HepG2 (cell line): ENCODE results near the gene HSD3B7. TPM values are rescaled to one million over a fixed set of nuclear protein-coding genes. Genes with fewer than 3 reads are reported as not detected.

Source experiments
- MYC ChIP-seq: sonication (generic); formaldehyde crosslinking; IDR thresholded peaks from 2 replicates; pipeline ENCODE4 v1.9.0; 2021; ENCODE audit warnings: missing genetic modification reagents, borderline replicate concordance
- PRMT3 ChIP-seq: sonication (generic); formaldehyde crosslinking; IDR thresholded peaks from 2 replicates; pipeline ENCODE4 v1.8.1; 2022; ENCODE audit warnings: low read depth, mild to moderate bottlenecking, moderate library complexity, missing genetic modification reagents, borderline replicate concordance
- RBFOX2 ChIP-seq: fragments of 200-400 bp; formaldehyde crosslinking; IDR thresholded peaks from 2 replicates; pipeline ENCODE4 v1.6.1; 2017; ENCODE audit warnings: low read depth, mild to moderate bottlenecking, low read length
- TOPORS ChIP-seq: sonication (generic); formaldehyde crosslinking; IDR thresholded peaks from 2 replicates; pipeline ENCODE4 v1.8.0; 2023; ENCODE audit warnings: mild to moderate bottlenecking, missing genetic modification reagents
- TP53 ChIP-seq: sonication (generic); formaldehyde crosslinking; conservative IDR thresholded peaks from 2 replicates; pipeline ENCODE4 v1.4.0; 2020; ENCODE audit warnings: missing genetic modification reagents
- ZNF382 ChIP-seq: sonication (generic); formaldehyde crosslinking; IDR thresholded peaks from 2 replicates; pipeline ENCODE4 v1.5.0; 2020; ENCODE audit warnings: missing genetic modification reagents, mild to moderate bottlenecking, borderline replicate concordance
- ZNF572 ChIP-seq: sonication (generic); formaldehyde crosslinking; IDR thresholded peaks from 2 replicates; pipeline ENCODE4 v1.5.1; 2020; ENCODE audit warnings: mild to moderate bottlenecking, missing genetic modification reagents
- ZSCAN30 ChIP-seq: sonication (generic); formaldehyde crosslinking; IDR thresholded peaks from 2 replicates; pipeline ENCODE4 v1.5.0; 2020; ENCODE audit warnings: mild to moderate bottlenecking, missing genetic modification reagents
- polyA plus RNA-seq, 8 experiments: library from polyadenylated mRNA; depleted of rRNA in 3 of 8; stranded (reverse) in 7 of 8; unstranded in 1 of 8; fragments of >200 nt; fragmentation: Illumina TruSeq in 4 of 8; extraction: Trizol in 4 of 8; gene quantifications; 2 replicates each; pipeline versions ENCODE4 v1.2.1 to v1.2.3, GENCODE V29; 2011 to 2016; ENCODE audit warnings: low read depth in 4 of 8, missing spikeins in 1 of 8, mixed read lengths in 1 of 8; ENCODE audit not compliant: insufficient read depth in 1 of 8
- total RNA-seq, 5 experiments: library from RNA; depleted of rRNA; stranded (reverse); fragments of >200 nt; fragmentation: Illumina TruSeq; extraction: Trizol; gene quantifications; 2 replicates each; pipeline ENCODE4 v1.2.3, GENCODE V29; 2016; ENCODE audit warnings: low read depth in 1 of 5
- TF ChIP-seq, protein P1 (sequence below): sonication (generic); formaldehyde crosslinking; conservative IDR thresholded peaks from 2 replicates; pipeline ENCODE4 v1.8.0; 2022; ENCODE audit warnings: missing genetic modification reagents
- TF ChIP-seq, protein P2 (sequence below): sonication (generic); formaldehyde crosslinking; IDR thresholded peaks from 2 replicates; pipeline ENCODE4 v1.4.0; 2020; ENCODE audit warnings: missing genetic modification reagents
- TF ChIP-seq, protein P3 (sequence below): sonication (generic); formaldehyde crosslinking; IDR thresholded peaks from 2 replicates; pipeline ENCODE4 v1.4.0; 2020; ENCODE audit warnings: mild to moderate bottlenecking, missing genetic modification reagents

The HSD3B7 gene
- total and polyA plus RNA-seq, 2 of the 13 experiments (the other 11 are each of a cell fraction or from before 2014, with no cell fraction given), result 32.9 to 69.7 TPM

DNA sequence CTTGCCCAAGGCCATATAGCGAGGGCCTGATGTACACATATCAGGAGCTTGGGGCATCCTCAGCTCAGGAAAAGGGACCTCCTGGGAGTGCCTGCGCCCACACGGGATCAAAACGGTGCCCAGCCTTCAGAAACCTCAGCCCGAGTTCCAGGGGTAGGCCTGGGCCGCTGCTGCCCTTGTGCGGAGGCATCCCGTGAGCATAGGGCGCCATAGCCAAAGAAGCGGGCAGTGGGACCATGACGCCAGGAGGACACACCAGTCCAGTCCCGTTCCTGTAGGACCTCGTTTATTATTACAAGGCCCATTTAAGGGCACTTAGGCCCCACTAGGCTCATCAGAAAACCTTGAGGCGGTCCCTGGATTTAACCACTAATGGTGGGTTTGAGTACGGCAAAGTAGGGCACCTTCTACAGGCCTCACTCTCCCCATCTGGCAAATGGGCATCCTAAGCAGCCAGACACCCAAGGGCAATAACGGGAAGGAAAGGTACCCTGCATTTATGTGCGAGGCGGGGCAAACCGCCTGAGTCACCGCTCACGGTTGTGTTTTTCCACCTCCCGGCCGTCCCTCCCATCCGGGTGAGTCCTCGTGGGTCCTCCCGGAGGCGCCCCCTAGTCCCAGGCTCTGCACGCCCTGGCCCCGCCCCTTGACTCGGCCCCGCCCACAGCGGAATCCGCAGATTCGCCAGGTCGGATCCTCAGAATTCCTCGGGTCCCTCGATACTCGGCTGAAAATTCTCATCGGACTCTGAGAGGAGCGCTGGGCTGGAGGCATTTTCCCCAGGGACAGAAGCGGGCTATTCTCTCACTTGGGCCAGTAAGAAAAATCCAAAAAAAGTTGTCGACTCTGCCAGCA is 28.2 kb upstream of the HSD3B7 start (continued):
- TF ChIP-seq MYC (CRISPR knock-in tag) (peak; percentile 86), ZSCAN30 (CRISPR knock-in tag) (no peak), PRMT3 (no peak), TP53 (CRISPR knock-in tag) (peak; percentile 66; the same call in 1 of the 2 replicates), RBFOX2 (no peak), ZNF572 (CRISPR knock-in tag) (0 out of 2 replicates have a peak, but pooled peaks have one; percentile 27), ZNF382 (CRISPR knock-in tag) (no peak), TOPORS (CRISPR knock-in tag) (no peak)
- TF ChIP-seq, protein P1, sequence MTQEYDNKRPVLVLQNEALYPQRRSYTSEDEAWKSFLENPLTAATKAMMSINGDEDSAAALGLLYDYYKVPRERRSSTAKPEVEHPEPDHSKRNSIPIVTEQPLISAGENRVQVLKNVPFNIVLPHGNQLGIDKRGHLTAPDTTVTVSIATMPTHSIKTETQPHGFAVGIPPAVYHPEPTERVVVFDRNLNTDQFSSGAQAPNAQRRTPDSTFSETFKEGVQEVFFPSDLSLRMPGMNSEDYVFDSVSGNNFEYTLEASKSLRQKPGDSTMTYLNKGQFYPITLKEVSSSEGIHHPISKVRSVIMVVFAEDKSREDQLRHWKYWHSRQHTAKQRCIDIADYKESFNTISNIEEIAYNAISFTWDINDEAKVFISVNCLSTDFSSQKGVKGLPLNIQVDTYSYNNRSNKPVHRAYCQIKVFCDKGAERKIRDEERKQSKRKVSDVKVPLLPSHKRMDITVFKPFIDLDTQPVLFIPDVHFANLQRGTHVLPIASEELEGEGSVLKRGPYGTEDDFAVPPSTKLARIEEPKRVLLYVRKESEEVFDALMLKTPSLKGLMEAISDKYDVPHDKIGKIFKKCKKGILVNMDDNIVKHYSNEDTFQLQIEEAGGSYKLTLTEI (CRISPR knock-in tag), result no peak
- TF ChIP-seq, protein P2, sequence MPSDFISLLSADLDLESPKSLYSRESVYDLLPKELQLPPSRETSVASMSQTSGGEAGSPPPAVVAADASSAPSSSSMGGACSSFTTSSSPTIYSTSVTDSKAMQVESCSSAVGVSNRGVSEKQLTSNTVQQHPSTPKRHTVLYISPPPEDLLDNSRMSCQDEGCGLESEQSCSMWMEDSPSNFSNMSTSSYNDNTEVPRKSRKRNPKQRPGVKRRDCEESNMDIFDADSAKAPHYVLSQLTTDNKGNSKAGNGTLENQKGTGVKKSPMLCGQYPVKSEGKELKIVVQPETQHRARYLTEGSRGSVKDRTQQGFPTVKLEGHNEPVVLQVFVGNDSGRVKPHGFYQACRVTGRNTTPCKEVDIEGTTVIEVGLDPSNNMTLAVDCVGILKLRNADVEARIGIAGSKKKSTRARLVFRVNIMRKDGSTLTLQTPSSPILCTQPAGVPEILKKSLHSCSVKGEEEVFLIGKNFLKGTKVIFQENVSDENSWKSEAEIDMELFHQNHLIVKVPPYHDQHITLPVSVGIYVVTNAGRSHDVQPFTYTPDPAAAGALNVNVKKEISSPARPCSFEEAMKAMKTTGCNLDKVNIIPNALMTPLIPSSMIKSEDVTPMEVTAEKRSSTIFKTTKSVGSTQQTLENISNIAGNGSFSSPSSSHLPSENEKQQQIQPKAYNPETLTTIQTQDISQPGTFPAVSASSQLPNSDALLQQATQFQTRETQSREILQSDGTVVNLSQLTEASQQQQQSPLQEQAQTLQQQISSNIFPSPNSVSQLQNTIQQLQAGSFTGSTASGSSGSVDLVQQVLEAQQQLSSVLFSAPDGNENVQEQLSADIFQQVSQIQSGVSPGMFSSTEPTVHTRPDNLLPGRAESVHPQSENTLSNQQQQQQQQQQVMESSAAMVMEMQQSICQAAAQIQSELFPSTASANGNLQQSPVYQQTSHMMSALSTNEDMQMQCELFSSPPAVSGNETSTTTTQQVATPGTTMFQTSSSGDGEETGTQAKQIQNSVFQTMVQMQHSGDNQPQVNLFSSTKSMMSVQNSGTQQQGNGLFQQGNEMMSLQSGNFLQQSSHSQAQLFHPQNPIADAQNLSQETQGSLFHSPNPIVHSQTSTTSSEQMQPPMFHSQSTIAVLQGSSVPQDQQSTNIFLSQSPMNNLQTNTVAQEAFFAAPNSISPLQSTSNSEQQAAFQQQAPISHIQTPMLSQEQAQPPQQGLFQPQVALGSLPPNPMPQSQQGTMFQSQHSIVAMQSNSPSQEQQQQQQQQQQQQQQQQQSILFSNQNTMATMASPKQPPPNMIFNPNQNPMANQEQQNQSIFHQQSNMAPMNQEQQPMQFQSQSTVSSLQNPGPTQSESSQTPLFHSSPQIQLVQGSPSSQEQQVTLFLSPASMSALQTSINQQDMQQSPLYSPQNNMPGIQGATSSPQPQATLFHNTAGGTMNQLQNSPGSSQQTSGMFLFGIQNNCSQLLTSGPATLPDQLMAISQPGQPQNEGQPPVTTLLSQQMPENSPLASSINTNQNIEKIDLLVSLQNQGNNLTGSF (CRISPR knock-in tag), result peak; percentile 85
- TF ChIP-seq, protein P3, sequence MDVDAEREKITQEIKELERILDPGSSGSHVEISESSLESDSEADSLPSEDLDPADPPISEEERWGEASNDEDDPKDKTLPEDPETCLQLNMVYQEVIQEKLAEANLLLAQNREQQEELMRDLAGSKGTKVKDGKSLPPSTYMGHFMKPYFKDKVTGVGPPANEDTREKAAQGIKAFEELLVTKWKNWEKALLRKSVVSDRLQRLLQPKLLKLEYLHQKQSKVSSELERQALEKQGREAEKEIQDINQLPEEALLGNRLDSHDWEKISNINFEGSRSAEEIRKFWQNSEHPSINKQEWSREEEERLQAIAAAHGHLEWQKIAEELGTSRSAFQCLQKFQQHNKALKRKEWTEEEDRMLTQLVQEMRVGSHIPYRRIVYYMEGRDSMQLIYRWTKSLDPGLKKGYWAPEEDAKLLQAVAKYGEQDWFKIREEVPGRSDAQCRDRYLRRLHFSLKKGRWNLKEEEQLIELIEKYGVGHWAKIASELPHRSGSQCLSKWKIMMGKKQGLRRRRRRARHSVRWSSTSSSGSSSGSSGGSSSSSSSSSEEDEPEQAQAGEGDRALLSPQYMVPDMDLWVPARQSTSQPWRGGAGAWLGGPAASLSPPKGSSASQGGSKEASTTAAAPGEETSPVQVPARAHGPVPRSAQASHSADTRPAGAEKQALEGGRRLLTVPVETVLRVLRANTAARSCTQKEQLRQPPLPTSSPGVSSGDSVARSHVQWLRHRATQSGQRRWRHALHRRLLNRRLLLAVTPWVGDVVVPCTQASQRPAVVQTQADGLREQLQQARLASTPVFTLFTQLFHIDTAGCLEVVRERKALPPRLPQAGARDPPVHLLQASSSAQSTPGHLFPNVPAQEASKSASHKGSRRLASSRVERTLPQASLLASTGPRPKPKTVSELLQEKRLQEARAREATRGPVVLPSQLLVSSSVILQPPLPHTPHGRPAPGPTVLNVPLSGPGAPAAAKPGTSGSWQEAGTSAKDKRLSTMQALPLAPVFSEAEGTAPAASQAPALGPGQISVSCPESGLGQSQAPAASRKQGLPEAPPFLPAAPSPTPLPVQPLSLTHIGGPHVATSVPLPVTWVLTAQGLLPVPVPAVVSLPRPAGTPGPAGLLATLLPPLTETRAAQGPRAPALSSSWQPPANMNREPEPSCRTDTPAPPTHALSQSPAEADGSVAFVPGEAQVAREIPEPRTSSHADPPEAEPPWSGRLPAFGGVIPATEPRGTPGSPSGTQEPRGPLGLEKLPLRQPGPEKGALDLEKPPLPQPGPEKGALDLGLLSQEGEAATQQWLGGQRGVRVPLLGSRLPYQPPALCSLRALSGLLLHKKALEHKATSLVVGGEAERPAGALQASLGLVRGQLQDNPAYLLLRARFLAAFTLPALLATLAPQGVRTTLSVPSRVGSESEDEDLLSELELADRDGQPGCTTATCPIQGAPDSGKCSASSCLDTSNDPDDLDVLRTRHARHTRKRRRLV, result no peak; the same call in 1 of the 2 replicates
